Activated naive CD8-positive, alpha-beta T cell treated with anti-CD3 and anti-CD28 coated beads, Interleukin-2, amount 50 U/mL, for 16 hours (primary cell): ENCODE data around the gene CNTN5.

Experiments
- DNase-seq: peaks from one replicate; pipeline ENCODE4 v3.0.0-alpha.2; 2020; ENCODE audit warnings: low read depth, low spot score

CNTN5 gene

GRCh38 chr11:99383648-99384245, 363.0 kb downstream of the CNTN5 start:
- DNase-seq = no peak

DNA sequence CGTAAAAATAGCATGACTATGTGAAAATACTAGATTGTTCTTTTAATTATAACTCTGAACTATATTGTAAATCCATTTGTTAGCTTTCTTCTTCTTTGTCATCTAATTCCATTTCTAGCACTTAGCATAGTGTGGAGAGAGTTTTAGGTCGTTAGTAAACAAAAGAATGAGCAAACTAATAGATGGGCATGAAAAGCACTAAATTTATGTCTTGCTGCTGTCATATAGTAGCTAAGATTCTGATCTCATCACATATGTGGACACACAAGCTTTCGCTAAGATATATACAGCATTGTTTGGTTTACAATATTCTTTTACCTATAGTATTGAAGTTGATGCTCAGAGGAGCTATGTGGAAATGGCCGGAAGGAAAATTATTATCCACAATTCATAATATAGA, 370.5 kb downstream of the CNTN5 start:
- DNase-seq = no peak

- DNase-seq = no peak
Observed at GRCh38 chr11:99406345-99406744, 385.6 kb downstream of the CNTN5 start.

DNA sequence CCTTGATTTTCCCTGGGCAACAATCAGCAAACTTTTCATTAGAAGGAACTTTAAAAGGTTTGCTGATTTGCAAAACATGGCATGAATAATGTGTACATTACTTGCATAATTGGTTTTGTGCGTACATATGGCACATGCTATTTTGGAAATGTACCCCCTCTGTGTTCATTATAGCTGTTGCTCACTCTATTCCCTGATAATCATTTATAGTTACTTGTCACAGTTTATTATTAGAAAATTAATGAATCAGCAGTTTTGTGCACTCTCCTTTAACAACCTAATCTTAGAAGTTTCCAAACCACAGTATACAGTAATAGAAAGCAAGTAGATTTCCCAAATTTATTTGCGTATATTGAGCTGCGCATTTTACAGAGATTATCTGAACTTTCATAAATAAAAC, 389.9 kb downstream of the CNTN5 start:
- DNase-seq = no peak

DNA sequence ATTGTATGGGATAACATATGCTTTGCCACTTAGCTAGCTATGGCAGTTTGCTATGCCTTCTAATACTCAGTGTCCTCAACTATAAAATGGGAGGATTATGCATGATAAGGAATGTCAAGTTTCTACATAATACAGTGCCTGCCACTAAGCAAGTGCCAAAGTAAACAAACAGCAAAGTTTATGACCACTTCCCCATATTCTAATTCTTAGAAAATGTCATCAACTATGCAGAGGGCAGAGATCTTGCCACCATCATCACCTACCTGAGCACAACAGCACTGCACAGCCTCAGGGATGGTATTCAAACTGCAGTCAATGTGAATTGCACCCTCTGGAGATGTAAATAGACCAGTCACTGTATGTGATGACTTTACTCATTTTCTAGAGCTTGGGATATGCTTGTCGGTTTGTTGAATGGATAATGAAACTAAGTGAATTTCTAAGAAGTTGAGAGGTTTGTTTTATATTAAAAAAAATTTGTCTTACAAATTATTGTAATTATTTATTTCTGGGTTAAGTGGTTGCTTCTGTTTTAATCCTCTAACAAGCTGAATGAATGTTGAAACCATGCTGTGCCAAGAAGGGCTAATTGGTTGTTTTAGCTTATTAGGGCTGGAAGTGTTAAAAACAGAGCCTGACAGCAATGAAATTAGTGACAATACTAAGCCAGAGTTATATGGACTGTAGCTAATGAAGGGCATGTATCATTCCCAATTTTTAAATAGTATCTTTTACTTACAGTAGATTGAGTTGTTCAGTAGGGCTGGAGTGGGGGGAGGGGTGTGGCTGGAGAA, 398.4 kb downstream of the CNTN5 start:
- DNase-seq = no peak

DNA sequence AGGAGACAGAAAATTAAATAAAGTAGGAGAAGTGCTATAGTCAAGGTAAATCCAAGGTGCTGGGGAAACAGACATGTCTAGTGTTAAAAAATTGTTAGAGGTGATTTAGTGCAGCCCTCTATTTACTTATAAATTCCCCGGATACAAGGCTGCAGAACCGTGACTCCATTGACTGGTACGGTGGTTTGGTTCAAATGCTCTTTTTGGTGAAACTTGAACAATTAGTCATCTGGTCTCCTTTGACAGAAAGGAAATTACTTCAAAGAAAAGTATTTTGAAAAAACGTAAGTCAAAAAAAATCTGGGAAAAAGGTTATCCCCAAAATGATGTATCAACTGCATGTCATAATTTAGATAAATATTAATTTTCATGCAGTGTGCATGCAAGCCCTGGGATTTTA, 399.2 kb downstream of the CNTN5 start:
- no peak for DNase-seq

DNA sequence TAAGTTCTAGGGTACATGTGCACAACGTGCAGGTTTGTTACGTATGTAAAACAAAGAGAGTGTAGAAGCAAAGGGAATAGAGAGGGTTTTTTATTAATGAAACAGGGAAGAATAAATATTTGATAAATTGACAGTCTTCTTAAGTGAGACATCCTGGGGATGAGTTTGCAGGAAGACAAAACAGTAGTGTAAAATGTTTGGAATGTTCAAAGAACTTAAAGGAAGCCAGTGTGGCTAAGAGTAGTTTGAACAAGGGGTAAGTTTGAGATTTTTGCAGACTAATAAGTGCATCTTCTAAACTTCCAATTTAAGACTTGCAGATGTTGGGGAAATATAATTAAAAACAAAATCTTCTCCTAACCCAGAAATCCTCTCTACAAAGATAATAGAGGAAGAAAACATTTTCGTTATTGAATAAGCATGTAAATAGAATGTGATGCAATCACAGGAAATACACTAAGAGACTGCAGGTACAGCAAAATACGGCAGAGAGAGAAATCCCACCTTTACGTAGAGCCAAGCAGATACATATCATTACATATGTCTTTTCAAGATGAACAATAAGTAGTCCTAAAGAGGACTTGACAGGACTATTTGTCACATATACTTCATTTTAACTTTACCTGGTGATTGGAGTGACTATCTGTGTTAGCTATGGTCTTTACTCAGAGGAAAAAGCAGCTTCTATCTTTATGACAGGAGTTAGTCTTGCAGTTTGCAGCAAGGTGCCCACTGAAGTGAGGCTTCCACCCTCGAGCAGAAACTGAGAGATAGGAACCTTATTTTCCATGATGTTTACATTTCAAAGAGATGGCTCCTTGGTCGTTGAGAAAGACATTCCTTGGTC, 402.1 kb downstream of the CNTN5 start:
- no peak for DNase-seq

DNA sequence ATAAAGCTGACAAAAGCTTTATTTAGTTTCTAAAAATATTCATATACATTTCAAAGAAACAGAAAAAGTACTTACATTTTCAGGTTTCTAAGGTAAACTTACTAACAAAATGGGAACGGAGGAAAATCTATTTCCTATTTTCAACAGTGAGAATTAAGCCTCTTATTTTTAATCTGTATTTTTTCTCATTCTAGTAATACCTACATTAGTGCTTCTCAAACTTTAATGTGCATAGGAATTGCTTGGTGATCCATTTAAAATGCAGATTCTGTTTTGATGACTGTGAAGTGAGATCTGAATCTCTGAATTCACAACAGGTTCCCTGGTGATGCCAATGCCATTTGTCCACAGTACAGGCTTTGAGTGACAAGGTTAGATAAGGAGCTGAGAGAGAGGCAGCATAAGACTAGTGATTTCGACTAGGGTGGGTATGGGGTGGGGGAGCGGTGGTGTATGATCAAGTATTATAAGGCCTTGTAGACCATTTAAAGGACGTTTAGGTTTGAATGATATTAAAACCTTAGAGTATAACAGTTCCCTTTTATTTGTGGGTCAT, 402.8 kb downstream of the CNTN5 start:
- no peak for DNase-seq

DNA sequence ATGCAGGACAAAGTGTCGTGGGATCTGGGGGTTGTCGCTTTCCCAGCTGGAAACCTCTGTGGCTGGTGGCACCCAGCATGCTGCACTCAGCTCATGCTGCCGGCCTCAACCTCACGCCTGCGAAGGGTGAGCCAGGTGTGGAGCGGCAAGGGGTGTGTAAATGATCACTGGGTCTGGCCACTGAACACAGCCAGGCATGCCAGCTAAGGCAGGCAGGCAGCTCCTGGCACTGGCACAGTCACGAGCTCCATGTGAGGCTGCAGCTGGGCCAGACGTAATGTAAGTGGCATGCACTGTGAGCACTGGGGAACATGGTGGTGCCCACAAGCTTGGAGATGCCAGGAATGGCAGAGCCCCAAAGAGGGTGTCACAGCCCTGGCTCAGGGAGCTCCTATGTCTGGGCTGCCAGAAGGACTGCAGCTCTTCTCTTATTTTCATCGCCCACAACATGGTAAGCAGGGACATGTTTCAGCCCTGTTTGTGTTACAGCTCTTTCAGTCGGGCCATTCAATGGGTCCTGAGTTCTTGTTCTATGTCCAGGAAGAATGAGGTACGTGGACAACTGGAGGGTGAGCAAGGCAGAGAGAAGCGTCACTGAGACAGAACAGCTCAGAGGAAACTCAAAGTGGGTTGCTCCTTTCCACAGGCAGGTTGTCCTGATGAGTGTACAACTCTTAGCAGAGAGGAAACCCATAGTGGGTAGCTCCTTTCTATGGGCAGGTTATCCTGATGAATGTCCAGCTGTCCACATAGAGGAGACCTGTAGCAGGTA, 403.8 kb downstream of the CNTN5 start:
- DNase-seq = no peak

DNA sequence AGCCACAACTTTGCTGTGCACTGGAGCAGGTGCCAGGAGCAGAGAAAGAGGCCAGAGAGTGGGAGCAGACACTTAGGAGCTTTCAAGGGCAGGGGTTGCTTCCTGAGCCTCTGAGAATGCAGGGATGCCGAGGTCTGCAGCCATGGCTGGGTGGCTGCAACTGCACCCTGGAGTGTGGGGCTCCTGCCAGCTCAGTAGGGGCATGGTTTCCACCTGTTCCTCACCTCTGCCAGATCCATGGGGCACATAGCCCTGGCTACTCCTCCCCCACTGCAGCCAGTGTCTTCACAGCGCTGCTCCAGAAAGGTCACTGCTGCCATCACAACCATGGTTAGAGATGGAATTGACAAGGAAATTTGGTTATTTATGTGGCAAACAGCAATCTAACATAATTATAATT, 404.8 kb downstream of the CNTN5 start:
- no peak for DNase-seq

DNA sequence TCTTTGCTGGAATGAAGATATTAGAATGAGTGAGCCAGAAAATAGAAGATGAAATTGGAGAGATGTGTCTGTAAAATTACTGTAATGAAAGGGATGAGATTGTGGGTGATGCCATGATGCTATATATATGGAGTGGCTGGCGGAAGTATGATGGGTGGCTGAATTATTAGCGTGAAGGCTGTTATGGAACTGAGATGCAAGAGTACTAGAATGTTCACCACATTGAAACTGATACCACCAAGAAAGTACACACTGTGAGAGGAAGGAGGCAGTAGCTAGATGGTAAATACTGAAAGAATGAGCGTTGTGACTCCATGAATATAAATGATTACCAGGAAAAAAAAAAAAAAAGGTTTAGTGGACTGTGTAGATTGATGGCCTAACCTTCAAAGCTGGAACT, 411.9 kb downstream of the CNTN5 start:
- DNase-seq = no peak

DNA sequence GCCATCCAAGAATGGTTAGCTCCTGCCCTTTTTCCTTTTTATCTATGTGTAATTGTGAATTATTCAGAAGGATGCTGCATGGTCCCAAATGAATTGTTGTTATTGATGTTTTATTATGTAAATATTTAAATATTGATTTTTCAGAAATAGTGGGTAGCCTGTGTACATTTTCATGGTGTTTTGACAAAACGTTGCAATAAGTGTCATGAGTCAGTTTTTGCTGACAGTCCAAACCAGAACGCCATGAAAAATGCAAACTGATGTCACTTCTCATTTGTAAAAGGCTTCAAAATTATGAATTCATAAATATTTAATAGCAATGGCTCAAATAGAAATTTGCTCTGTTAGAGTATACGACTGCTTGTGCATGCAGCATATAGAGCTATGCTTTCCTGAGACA, 422.5 kb downstream of the CNTN5 start:
- DNase-seq = no peak

- DNase-seq = no peak
Observed at GRCh38 chr11:99446400-99446799, 425.7 kb downstream of the CNTN5 start.

- DNase-seq = no peak
Observed at GRCh38 chr11:99449345-99449744, 428.6 kb downstream of the CNTN5 start.

DNA sequence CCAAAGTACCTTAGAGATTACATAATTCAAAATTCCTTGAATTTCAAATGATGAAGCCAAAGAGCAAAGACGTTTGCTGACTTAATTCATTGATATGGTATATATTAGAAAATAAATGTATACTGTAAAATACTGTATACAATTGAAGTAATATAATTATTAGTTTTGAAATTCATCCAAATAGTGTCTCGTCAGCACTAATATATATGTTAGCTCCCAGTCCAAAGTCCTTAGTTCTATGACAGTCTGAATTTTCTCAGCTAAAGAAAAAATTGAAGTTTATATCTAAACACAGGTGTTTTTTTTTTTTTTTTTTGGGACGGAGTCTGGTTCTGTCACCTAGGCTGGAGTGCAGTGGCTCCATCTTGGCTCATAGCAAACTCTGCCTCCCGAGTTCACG, 431.3 kb downstream of the CNTN5 start:
- DNase-seq = no peak

GRCh38 chr11:99461913-99462312, 441.2 kb downstream of the CNTN5 start:
- no peak for DNase-seq

DNA sequence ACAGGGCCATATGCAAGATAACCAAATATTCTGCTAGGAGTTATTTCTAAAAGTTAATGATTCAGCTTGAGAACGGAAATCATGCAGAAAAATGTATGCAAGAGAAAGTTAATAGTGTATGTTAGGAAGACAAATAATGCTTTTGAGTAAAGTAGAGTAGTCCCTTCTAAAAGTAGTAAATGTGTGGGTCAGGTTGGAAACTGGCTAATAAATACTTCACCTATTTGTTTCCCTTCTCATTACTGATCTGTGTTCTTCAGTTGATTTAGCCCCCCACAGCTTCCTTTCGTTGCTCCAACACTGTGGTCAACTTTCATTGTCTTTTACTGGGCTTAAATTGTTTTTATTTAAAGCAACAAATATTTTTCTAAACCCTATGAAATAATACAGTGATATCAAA, 444.2 kb downstream of the CNTN5 start:
- DNase-seq = no peak

- no peak for DNase-seq
Observed at GRCh38 chr11:99489581-99489980, 468.8 kb downstream of the CNTN5 start.

GRCh38 chr11:99494065-99494464, 473.3 kb downstream of the CNTN5 start:
- no peak for DNase-seq

GRCh38 chr11:99501655-99502054, 480.9 kb downstream of the CNTN5 start:
- no peak for DNase-seq

DNA sequence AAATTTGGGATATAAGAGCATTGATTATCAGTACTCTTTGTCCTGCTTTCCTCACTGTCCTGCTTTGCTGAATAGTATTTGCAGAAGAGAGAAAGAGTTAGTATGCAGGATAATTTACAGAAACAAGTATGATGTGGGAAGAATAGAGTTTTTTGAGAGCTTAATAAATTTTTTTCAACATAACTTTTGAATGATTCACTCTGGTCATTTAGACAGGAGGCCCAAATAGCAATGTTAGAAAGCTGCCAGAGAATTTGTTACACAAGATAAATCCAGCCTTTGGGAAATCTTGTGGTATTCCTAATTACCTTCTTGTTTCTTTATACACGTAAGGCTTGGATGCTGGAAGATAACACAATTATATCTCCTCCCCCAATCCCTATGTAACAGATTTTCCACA, 484.6 kb downstream of the CNTN5 start:
- no peak for DNase-seq

DNA sequence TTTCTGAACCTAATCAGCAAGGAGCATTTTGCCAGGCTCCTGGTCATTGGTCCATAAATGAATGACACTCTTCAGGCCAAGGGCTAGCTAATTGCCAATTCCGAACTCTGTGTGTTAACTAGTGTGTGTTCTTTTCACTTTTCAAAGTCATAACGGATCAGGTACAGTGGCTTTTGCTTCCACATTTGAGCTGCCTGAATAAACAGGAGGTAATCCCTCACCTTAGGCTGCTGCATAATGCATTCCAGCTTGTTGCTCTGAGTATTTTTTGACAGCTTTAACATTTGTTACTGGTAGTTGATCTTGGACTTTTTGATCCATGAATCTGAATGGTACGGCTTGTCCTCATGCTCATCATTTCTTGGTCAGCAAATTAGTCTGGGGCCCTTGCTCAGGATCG, 485.1 kb downstream of the CNTN5 start:
- DNase-seq = no peak
